ENCODE measurements around the gene INPP5A. TPM values are rescaled to one million over a fixed set of nuclear protein-coding genes. Genes with fewer than 3 reads are reported as not detected.

The INPP5A gene
- total RNA-seq, 1 experiment from 2014 or later: 12.3 TPM

- intact Hi-C loops (cut with micrococcal nuclease): no loop called here
- no TSS peak for BruUV-seq (replicated peaks)
- no peaks in the 10 kb centered on the region for H4K20me1 ChIP-seq (ENCODE audit: insufficient read depth)
- no peaks in the 10 kb centered on the region for H3K4me1 ChIP-seq (ENCODE audit: control insufficient read depth in 1 of 2, insufficient read depth in 2 of 2, low read length in 2 of 2)
- H3K9me2 ChIP-seq (ENCODE audit: insufficient read depth): no peaks in the 10 kb centered on the region
- no peak overlapping the region for H2AFZ ChIP-seq (ENCODE audit: low read depth, low read length, poor library complexity, severe bottlenecking)
- H3K4me3 ChIP-seq (replicated peaks in 1 of 2; ENCODE audit: low read depth in 1 of 2, low read length in 2 of 2): no peak overlapping the region
- no peak overlapping the region for H3K4me2 ChIP-seq (ENCODE audit: low read length)
- H3K27ac ChIP-seq (ENCODE audit: low read depth, low read length): no peak overlapping the region
- H3K79me2 ChIP-seq (ENCODE audit: insufficient read depth, low read length): no peaks in the 10 kb centered on the region
- H3K9ac ChIP-seq (ENCODE audit: low read length): no peak overlapping the region
- ChIA-PET POLR2A (no interaction called here), RAD21 (ENCODE audit: low non-redundant PET in 1 of 2, low total read pairs in 2 of 2, uncharacterized antibody in 2 of 2, unreplicated experiment in 2 of 2) (no interaction called here), CTCF (no interaction called here)
- H3K27me3 ChIP-seq (ENCODE audit: insufficient read depth, low read length): no peaks in the 10 kb centered on the region
- no peaks in the 10 kb centered on the region for H3K36me3 ChIP-seq (ENCODE audit: control insufficient read depth in 1 of 2, insufficient read depth in 2 of 2, low read length in 2 of 2)
- no peaks in the 10 kb centered on the region for H3K9me3 ChIP-seq (ENCODE audit: control insufficient read depth in 1 of 2, insufficient read depth in 1 of 2, low read depth in 1 of 2, low read length in 2 of 2)
- no peak for ATAC-seq
- no peak for TF ChIP-seq ZFX (IDR thresholded peaks at IDR 0.05)
- no peak for TF ChIP-seq MAX (IDR thresholded peaks at IDR 0.05)
- TF ChIP-seq ZNF274 (IDR thresholded peaks at IDR 0.05; ENCODE audit: low read depth, low read length): no peak
- no peak for TF ChIP-seq TCF7L2 (IDR thresholded peaks at IDR 0.05; ENCODE audit: borderline replicate concordance, extremely low read depth, insufficient read depth, insufficient read length)
- no peak for TF ChIP-seq EGR1 (IDR thresholded peaks at IDR 0.05; ENCODE audit: low read depth)
- TF ChIP-seq SIN3A (IDR thresholded peaks at IDR 0.05; ENCODE audit: low read depth): no peak
- TF ChIP-seq YY1 (IDR thresholded peaks at IDR 0.05; ENCODE audit: extremely low read depth, insufficient replicate concordance, low read depth, low read length): no peak
- no peak for TF ChIP-seq CEBPB (IDR thresholded peaks at IDR 0.05; ENCODE audit: low read depth)
- TF ChIP-seq, protein P1, sequence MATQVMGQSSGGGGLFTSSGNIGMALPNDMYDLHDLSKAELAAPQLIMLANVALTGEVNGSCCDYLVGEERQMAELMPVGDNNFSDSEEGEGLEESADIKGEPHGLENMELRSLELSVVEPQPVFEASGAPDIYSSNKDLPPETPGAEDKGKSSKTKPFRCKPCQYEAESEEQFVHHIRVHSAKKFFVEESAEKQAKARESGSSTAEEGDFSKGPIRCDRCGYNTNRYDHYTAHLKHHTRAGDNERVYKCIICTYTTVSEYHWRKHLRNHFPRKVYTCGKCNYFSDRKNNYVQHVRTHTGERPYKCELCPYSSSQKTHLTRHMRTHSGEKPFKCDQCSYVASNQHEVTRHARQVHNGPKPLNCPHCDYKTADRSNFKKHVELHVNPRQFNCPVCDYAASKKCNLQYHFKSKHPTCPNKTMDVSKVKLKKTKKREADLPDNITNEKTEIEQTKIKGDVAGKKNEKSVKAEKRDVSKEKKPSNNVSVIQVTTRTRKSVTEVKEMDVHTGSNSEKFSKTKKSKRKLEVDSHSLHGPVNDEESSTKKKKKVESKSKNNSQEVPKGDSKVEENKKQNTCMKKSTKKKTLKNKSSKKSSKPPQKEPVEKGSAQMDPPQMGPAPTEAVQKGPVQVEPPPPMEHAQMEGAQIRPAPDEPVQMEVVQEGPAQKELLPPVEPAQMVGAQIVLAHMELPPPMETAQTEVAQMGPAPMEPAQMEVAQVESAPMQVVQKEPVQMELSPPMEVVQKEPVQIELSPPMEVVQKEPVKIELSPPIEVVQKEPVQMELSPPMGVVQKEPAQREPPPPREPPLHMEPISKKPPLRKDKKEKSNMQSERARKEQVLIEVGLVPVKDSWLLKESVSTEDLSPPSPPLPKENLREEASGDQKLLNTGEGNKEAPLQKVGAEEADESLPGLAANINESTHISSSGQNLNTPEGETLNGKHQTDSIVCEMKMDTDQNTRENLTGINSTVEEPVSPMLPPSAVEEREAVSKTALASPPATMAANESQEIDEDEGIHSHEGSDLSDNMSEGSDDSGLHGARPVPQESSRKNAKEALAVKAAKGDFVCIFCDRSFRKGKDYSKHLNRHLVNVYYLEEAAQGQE (IDR thresholded peaks at IDR 0.05; ENCODE audit: low read depth): no peak
- TF ChIP-seq, protein P2, sequence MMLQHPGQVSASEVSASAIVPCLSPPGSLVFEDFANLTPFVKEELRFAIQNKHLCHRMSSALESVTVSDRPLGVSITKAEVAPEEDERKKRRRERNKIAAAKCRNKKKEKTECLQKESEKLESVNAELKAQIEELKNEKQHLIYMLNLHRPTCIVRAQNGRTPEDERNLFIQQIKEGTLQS (IDR thresholded peaks at IDR 0.05): no peak
- TF ChIP-seq POLR2A (IDR thresholded peaks at IDR 0.05; ENCODE audit: borderline replicate concordance, extremely low read depth, insufficient read depth, insufficient read length): no peak
- no peak for TF ChIP-seq JUND (IDR thresholded peaks at IDR 0.05)
- no peak for TF ChIP-seq RAD21 (IDR thresholded peaks at IDR 0.05; ENCODE audit: low read depth)
- TF ChIP-seq FOSL1 (IDR thresholded peaks at IDR 0.05; ENCODE audit: low read depth): no peak
- no peak for TF ChIP-seq ELF1 (IDR thresholded peaks at IDR 0.05; ENCODE audit: borderline replicate concordance, low read depth)
- no peak for DNase-seq (ENCODE audit: low read depth, low spot score)
These were observed 247.5 kb downstream of the INPP5A start for GRCh38 chr10:132784866-132785722.
